GM21367 (cell line): Measurements from ENCODE around the gene TRAPPC11.

Experiments
- ATAC-seq: cut with Tn5 transposase; IDR thresholded peaks from one replicate; pipeline ENCODE4 v1.9.1; 2021; ENCODE audit not compliant: unreplicated experiment

The TRAPPC11 gene

GRCh38 chr4:183755596-183755995 lies 96.5 kb downstream of the TRAPPC11 start:
- no peak for ATAC-seq

GRCh38 chr4:183757060-183757459 lies 98.0 kb downstream of the TRAPPC11 start:
- ATAC-seq: no peak

- ATAC-seq: no peak
These were observed 99.1 kb downstream of the TRAPPC11 start for GRCh38 chr4:183758061-183758757.

GRCh38 chr4:183758758-183759447 lies 99.8 kb downstream of the TRAPPC11 start:
- no peak for ATAC-seq

GRCh38 chr4:183760326-183760725 lies 101.2 kb downstream of the TRAPPC11 start:
- no peak for ATAC-seq
